ENCODE data around the gene PTPRD.

GRCh38 chr9:8779478-8779877, 1833.3 kb downstream of the PTPRD start:
- TF ChIP-seq, protein P1, sequence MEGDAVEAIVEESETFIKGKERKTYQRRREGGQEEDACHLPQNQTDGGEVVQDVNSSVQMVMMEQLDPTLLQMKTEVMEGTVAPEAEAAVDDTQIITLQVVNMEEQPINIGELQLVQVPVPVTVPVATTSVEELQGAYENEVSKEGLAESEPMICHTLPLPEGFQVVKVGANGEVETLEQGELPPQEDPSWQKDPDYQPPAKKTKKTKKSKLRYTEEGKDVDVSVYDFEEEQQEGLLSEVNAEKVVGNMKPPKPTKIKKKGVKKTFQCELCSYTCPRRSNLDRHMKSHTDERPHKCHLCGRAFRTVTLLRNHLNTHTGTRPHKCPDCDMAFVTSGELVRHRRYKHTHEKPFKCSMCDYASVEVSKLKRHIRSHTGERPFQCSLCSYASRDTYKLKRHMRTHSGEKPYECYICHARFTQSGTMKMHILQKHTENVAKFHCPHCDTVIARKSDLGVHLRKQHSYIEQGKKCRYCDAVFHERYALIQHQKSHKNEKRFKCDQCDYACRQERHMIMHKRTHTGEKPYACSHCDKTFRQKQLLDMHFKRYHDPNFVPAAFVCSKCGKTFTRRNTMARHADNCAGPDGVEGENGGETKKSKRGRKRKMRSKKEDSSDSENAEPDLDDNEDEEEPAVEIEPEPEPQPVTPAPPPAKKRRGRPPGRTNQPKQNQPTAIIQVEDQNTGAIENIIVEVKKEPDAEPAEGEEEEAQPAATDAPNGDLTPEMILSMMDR (IDR thresholded peaks at IDR 0.05; ENCODE audit: insufficient read depth, low read length, poor library complexity, severe bottlenecking), result no peak
- no peak for TF ChIP-seq EZH2phosphoT487 (conservative IDR thresholded peaks at IDR 0.05; ENCODE audit: low read length)
